Epithelial cell of proximal tubule (primary cell): ENCODE measurements around the gene SAMD11. TPM values are rescaled to one million over a fixed set of nuclear protein-coding genes. Genes with fewer than 3 reads are reported as not detected.

ENCODE experiments used
- DNase-seq: peaks from one replicate; pipeline ENCODE4 v3.0.0-alpha.2; 2011; ENCODE audit warnings: low read depth
- H3K4me3 ChIP-seq: 2 replicates; pipeline ENCODE4 v1.5.1; 2011; ENCODE audit warnings: low read depth, mild to moderate bottlenecking, low read length
- total RNA-seq: library from RNA; depleted of rRNA; stranded (reverse); fragments of >200 nt; gene quantifications from 2 replicates; pipeline ENCODE4 v1.2.3, GENCODE V29; 2015
- TF ChIP-seq, protein P1 (sequence below): conservative IDR thresholded peaks from 2 replicates; pipeline ENCODE4 v1.5.1; 2012; ENCODE audit warnings: low read depth, mild to moderate bottlenecking, low read length

SAMD11 gene
- total RNA-seq, 1 donor from 2014 or later: 3.5 TPM

DNA sequence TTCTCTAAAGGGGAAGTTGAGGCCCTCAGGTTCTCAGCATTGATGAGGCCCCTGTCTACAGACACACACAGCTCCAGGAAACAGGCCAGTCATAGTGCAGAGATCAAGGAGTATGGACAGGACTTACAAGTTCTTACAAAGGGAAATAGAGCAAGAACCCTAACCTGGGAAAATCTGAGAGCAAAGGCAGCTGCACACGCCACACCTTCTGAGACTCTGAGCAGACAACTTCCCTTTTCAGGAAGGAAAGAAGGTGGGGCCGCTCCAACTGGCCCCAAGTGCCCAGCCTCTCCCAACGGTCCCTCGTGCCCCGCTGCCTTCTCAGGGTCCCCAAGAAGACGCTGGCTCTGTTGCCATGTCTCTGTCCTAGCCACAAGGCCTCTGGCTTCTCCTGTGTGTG lies 31.8 kb downstream of the SAMD11 start:
- H3K4me3 ChIP-seq: no peak overlapping the region
- no peak for DNase-seq
- TF ChIP-seq, protein P1, sequence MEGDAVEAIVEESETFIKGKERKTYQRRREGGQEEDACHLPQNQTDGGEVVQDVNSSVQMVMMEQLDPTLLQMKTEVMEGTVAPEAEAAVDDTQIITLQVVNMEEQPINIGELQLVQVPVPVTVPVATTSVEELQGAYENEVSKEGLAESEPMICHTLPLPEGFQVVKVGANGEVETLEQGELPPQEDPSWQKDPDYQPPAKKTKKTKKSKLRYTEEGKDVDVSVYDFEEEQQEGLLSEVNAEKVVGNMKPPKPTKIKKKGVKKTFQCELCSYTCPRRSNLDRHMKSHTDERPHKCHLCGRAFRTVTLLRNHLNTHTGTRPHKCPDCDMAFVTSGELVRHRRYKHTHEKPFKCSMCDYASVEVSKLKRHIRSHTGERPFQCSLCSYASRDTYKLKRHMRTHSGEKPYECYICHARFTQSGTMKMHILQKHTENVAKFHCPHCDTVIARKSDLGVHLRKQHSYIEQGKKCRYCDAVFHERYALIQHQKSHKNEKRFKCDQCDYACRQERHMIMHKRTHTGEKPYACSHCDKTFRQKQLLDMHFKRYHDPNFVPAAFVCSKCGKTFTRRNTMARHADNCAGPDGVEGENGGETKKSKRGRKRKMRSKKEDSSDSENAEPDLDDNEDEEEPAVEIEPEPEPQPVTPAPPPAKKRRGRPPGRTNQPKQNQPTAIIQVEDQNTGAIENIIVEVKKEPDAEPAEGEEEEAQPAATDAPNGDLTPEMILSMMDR: no peak

DNA sequence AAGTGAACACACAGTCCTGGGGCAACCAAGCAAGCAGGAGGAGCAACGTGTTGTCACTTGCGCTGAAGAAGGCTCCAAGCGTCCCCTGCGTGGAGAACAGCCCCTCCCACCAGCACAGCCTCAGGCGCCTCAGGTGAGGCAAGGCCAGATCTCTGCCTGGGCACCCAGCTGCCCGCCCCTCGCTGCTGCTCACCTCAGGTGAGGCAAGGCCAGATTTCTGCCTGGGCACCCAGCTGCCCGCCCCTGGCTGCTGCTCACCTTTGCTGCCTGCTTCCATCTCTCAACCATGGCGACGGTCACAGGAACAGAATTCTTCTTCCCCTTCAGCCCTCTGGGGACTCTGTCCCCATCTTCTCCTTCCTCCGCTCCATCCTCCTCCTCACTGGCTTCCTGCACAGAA lies 32.9 kb downstream of the SAMD11 start:
- no peak for DNase-seq
- TF ChIP-seq, protein P1: no peak
- no peak overlapping the region for H3K4me3 ChIP-seq

DNA sequence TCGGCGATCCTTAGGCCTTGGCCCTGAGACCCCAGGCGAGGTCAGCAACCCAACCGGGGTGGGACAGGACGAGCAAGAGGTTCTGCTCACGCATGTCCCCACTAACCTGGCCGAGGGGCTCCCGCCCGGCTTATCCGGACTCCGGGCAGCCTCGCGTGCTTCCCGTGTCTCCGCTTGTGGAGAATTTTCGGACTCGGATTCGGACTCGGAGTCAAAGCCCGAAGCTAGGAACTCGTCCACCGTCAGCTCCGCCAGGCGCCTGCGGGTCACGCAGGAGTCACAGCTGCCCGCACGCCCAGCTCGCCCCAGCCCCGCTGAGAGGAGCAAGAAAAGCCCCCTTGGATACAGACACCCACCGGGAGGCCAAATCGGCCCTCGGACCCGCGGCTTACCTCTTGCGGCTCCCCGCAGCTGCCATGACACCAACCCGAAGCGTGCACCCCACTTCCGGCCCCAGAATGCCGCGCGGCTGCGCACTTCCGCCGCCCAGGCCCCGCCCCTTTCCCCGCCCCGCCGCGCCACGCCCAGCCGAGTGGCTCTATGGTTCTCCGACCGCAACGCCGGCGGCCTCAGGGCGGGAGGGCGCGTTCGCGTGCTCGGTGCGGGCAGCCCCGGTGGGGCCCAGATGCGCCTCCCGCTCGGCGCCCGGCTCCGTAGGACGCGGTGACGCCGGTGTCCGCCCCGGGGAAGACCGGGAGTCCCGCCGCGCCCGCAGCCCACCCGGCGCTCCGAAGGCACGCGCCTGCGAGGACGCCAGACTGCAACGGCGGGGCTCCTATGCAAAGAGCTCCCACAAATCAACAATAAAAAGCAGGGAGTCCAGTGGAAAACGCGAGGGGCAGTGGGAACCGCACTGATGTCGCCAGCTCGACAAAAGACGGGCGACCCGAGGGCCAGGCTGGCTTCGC lies 35.4 kb downstream of the SAMD11 start, which contains the start of gene NOC2L:
TSS of gene NOC2L (minus strand) at position 434 of the 908 bp plus-strand sequence. CDS start at position 418, 16 bp downstream.
- no peak for DNase-seq
- TF ChIP-seq, protein P1: no peak
- H3K4me3 ChIP-seq: peak within 1 kb of the TSS; percentile 99

DNA sequence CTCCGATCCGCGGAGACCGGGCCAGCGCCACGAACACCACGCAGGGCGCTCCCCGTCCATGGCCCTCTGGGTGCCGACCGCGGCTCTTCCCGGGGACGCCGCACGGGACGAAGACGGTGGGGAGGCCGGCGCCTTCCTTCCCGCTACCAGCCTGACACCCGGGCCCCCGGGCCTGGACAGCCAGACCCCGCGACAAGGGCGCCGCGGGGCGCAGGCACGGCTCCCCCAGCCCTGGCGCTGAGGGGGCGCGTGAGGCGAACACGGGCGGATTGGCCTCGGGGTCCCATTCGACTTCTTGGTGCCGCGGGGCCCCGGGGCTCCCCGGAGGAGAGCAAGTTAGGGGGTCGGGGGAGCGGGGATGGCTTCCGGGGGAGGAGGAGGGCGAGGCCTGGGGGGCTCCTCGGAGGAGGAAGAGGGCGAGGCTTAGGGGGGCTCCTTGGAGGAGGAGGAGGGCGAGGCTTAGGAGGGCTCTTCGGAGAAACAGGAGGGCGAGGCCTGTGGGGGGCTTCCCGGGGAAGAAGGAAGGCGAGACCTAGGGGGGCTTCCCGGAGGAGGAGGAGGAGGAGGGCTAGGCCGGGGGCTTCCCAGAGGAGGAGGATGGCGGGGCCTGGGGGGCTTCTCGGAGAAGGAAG lies 36.1 kb downstream of the SAMD11 start:
- no peak for DNase-seq
- TF ChIP-seq, protein P1: no peak
- H3K4me3 ChIP-seq: peak overlapping the region; percentile 75

DNA sequence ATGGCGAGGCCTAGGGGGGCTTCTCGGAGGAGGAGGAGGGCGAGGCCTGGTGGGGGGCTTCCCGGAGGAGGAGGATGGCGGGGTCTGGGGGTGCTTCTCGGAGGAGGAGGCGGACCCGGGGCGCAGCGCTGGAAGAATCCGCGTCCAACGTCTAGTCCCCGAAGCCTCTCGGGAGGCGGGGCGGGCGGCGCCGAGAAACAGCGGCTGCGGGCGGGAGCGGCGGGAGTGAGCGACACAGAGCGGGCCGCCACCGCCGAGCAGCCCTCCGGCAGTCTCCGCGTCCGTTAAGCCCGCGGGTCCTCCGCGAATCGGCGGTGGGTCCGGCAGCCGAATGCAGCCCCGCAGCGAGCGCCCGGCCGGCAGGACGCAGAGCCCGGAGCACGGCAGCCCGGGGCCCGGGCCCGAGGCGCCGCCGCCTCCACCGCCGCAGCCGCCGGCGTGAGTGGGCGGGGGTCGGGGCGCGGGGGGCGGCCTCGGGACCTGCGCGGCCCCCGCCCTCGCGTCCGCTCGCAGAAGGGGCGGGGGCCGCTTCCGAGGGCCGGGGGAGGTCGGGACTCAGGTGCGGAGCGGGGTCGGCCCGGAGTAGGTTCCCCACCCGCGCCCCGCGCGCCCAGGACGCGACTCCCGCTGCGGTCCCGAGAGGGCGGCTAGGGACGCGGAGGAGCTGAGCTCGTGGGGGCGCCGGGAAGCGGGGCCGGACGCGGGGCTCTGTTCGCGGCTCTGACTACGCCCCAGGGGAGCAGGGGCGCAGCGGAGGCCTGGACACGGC lies 36.8 kb downstream of the SAMD11 start, which contains the start of gene KLHL17:
TSS of gene KLHL17 (plus strand) at position 222 of the 769 bp plus-strand sequence. CDS start at position 332, 110 bp downstream.
- peak within 1 kb of the TSS; percentile 99 for H3K4me3 ChIP-seq
- TF ChIP-seq, protein P1: no peak
- DNase-seq: no peak

DNA sequence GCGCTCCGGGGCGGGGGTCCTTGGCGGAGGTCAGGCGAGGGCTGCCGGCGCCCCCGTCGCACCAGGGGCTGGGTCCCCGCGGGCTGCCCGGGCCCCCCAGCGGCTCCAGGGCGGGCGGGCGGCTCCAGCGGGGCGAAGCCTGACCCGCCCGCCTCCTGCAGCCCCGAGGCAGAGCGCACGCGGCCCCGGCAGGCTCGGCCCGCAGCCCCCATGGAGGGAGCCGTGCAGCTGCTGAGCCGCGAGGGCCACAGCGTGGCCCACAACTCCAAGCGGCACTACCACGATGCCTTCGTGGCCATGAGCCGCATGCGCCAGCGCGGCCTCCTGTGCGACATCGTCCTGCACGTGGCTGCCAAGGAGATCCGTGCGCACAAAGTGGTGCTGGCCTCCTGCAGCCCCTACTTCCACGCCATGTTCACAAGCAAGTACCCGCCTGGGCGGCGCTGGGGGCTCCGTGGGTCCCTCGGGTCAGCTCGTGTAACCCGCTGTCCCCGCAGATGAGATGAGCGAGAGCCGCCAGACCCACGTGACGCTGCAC lies 37.5 kb downstream of the SAMD11 start:
- DNase-seq: no peak
- TF ChIP-seq, protein P1: no peak
- peak overlapping the region; percentile 75 for H3K4me3 ChIP-seq
